ENCODE measurements around the gene FANCB.
A peak's percentile ranks its signal among the peaks of the same experiment; 100 is the strongest.

Gene FANCB

GRCh38 chrX:14920196-14920595 is 47.3 kb upstream of the FANCB start (continued):
- TF ChIP-seq ZNF791 (tag by site-specific recombination; IDR thresholded peaks at IDR 0.05) (no peak), ZNF843 (tag by site-specific recombination; IDR thresholded peaks at IDR 0.05) (no peak), ZNF600 (tag by site-specific recombination; IDR thresholded peaks at IDR 0.05) (no peak), ZNF184 (tag by site-specific recombination; IDR thresholded peaks at IDR 0.05) (no peak), ZNF776 (tag by site-specific recombination; IDR thresholded peaks at IDR 0.05; ENCODE audit: borderline replicate concordance) (no peak)

GRCh38 chrX:14919407-14919806 is 46.5 kb upstream of the FANCB start:
- ChIA-PET CTCF (interaction anchor here (0.6 to 1.2 kb wide), 3 partner anchors 11 to 1915 kb away, joined by 3 to 4 read pairs (median 3); no protein-coding TSS in a partner anchor), POLR2A (interaction anchor here (0.6 kb wide), 1 partner anchor 59 kb away, joined by 3 read pairs; no protein-coding TSS in a partner anchor)

GRCh38 chrX:14916017-14916674 is 43.3 kb upstream of the FANCB start:
- Histone ChIP-seq H3K4me1 (ENCODE audit: control insufficient read depth, insufficient read depth, low read length) (no peaks in the 10 kb centered on the region), H3K36me3 (ENCODE audit: control insufficient read depth in 2 of 2, insufficient read depth in 1 of 2, low read length in 2 of 2) (peaks cover 19 to 39% of the 10 kb centered on the region in 2 experiments), H3K9me3 (ENCODE audit: control insufficient read depth, insufficient read depth, low read depth, low read length) (no peaks in the 10 kb centered on the region), H3K4me3 (ENCODE audit: low read depth, low read length) (no peak overlapping the region), H3K27ac (ENCODE audit: extremely low read depth, low read depth, low read length) (no peak overlapping the region)
- POLR2A ChIA-PET, result no interaction called here
- TF ChIP-seq ZNF133 (tag by site-specific recombination; IDR thresholded peaks at IDR 0.05) (no peak), ZNF707 (tag by site-specific recombination; IDR thresholded peaks at IDR 0.05) (no peak), ZNF391 (tag by site-specific recombination; IDR thresholded peaks at IDR 0.05; ENCODE audit: borderline replicate concordance, low read depth) (no peak), ZNF792 (tag by site-specific recombination; IDR thresholded peaks at IDR 0.05) (no peak), ZNF837 (tag by site-specific recombination; IDR thresholded peaks at IDR 0.05) (no peak), ZBTB48 (tag by site-specific recombination; IDR thresholded peaks at IDR 0.05) (no peak), ZEB2 (tag by site-specific recombination; IDR thresholded peaks at IDR 0.05) (no peak), ZIC2 (tag by site-specific recombination; IDR thresholded peaks at IDR 0.05) (no peak), PRDM6 (tag by site-specific recombination; IDR thresholded peaks at IDR 0.05) (no peak)
- CTCF ChIA-PET, result no interaction called here

More at GRCh38 chrX:14919407-14919806, 46.5 kb upstream of the FANCB start:
- H3K36me3 ChIP-seq (ENCODE audit: control insufficient read depth in 2 of 2, insufficient read depth in 1 of 2, low read length in 2 of 2), result peaks cover 8 to 33% of the 10 kb centered on the region in 2 experiments
- no peak overlapping the region for H3K27ac ChIP-seq (ENCODE audit: extremely low read depth, low read depth, low read length)
- TF ChIP-seq BCL6B (tag by site-specific recombination; IDR thresholded peaks at IDR 0.05), result peak; percentile 58
- TF ChIP-seq PBX3 (CRISPR knock-in tag; IDR thresholded peaks at IDR 0.05), result no peak
- H3K4me1 ChIP-seq (ENCODE audit: control insufficient read depth, insufficient read depth, low read length), result no peaks in the 10 kb centered on the region
- no peaks in the 10 kb centered on the region for H3K9me3 ChIP-seq (ENCODE audit: control insufficient read depth, insufficient read depth, low read depth, low read length)
- no peak overlapping the region for H3K4me3 ChIP-seq (ENCODE audit: low read depth, low read length)

GRCh38 chrX:14915596-14915995 is 42.7 kb upstream of the FANCB start:
- Histone ChIP-seq H3K4me3 (ENCODE audit: low read depth, low read length) (no peak overlapping the region), H3K4me1 (ENCODE audit: control insufficient read depth, insufficient read depth, low read length) (no peaks in the 10 kb centered on the region), H3K9me3 (ENCODE audit: control insufficient read depth, insufficient read depth, low read depth, low read length) (no peaks in the 10 kb centered on the region), H3K27ac (ENCODE audit: extremely low read depth, low read depth, low read length) (no peak overlapping the region), H3K36me3 (ENCODE audit: control insufficient read depth in 2 of 2, insufficient read depth in 1 of 2, low read length in 2 of 2) (peaks cover 24 to 42% of the 10 kb centered on the region in 2 experiments)
- CTCF ChIA-PET, result no interaction called here
- POLR2A ChIA-PET, result no interaction called here
- TF ChIP-seq ZBTB48 (tag by site-specific recombination; IDR thresholded peaks at IDR 0.05), result no peak
- TF ChIP-seq ZNF18 (tag by site-specific recombination; IDR thresholded peaks at IDR 0.05), result no peak
- no peak for TF ChIP-seq ZNF214 (tag by site-specific recombination; IDR thresholded peaks at IDR 0.05; ENCODE audit: borderline replicate concordance)
- no peak for TF ChIP-seq ZNF843 (tag by site-specific recombination; IDR thresholded peaks at IDR 0.05)
- TF ChIP-seq PRDM4 (tag by site-specific recombination; IDR thresholded peaks at IDR 0.05), result no peak
- TF ChIP-seq OVOL3 (tag by site-specific recombination; IDR thresholded peaks at IDR 0.05), result no peak
